Muscle of leg (tissue), 11 donors: ENCODE measurements around the gene TMEM50A. TPM values are rescaled to one million over a fixed set of nuclear protein-coding genes. Genes with fewer than 3 reads are reported as not detected.
"Not testable (repeated sequence)": the region's sequence is repeated elsewhere in the genome, so short reads cannot be mapped to it uniquely, and the experiment has no call there.

Experiments used
- DNase-seq: peaks from one replicate; pipeline ENCODE4 v3.0.0; 2013
- H3K27ac ChIP-seq: one replicate; pipeline ENCODE4 v1.5.1; 2013; ENCODE audit warnings: mild to moderate bottlenecking, low read length, control low read depth
- H3K27me3 ChIP-seq: one replicate; pipeline ENCODE4 v1.6.1; 2013; ENCODE audit warnings: low read length; ENCODE audit not compliant: control insufficient read depth, insufficient read depth
- H3K36me3 ChIP-seq: one replicate; pipeline ENCODE4 v1.6.1; 2013; ENCODE audit warnings: low read length; ENCODE audit not compliant: control insufficient read depth, insufficient read depth
- H3K4me1 ChIP-seq: one replicate; pipeline ENCODE4 v1.6.1; 2013; ENCODE audit warnings: low read length; ENCODE audit not compliant: control insufficient read depth, insufficient read depth
- H3K4me3 ChIP-seq: one replicate; pipeline ENCODE4 v1.5.1; 2013; ENCODE audit warnings: low read length, control low read depth
- H3K9me3 ChIP-seq: replicated peaks from 2 replicates; pipeline ENCODE4 v1.6.1; 2013; ENCODE audit warnings: low read depth, low read length; ENCODE audit not compliant: control insufficient read depth
- WGBS: methylation state at CpG from one replicate; pipeline ENCODE4 v1.1.5; 2013; ENCODE audit warnings: missing lambda C conversion rate; ENCODE audit not compliant: insufficient coverage; 5-methylcytosine and 5-hydroxymethylcytosine counted together
- polyA plus RNA-seq, 8 donors: library from polyadenylated mRNA; unstranded; fragments of 120-200 nt; gene quantifications; one replicate each; pipeline versions ENCODE4 v1.2.1 to v1.2.3, GENCODE V29; 2013; ENCODE audit warnings: inconsistent platforms in 1 of 8, low replicate concordance in 1 of 8; ENCODE audit not compliant: insufficient read length in 8 of 8, insufficient read depth in 1 of 8
- total RNA-seq: library from RNA; stranded (reverse); fragments of 120-200 nt; gene quantifications from one replicate; pipeline ENCODE4 v1.2.4, GENCODE V29; 2013

TMEM50A gene
- total and polyA plus RNA-seq, 9 donors = 39.2 to 86.2 (median 64.0) TPM

DNA sequence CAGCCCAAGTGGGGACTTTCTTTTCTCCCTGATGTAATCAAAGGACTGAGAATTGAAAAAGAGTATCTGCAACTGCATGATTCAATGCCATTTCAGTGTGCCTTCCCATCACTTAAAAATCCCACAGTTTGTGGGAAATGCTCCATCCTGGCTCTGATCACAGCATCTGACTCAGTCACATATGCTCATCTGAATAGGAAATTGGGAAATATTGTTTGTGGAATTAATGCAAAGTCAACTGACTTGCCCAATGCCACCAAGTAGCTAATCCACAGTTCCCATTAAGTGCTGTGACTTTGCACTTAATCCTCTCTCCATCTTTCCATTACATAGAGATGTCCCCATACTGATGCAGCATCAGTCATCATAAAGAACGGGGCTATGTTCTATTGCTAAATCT lies 45.0 kb downstream of the TMEM50A start:
- not testable (repeated sequence) for H3K36me3 ChIP-seq, H3K27ac ChIP-seq, H3K4me1 ChIP-seq, H3K27me3 ChIP-seq, DNase-seq, H3K4me3 ChIP-seq, H3K9me3 ChIP-seq
- WGBS = no CpG with 5 or more reads among the region's 1 CpG

DNA sequence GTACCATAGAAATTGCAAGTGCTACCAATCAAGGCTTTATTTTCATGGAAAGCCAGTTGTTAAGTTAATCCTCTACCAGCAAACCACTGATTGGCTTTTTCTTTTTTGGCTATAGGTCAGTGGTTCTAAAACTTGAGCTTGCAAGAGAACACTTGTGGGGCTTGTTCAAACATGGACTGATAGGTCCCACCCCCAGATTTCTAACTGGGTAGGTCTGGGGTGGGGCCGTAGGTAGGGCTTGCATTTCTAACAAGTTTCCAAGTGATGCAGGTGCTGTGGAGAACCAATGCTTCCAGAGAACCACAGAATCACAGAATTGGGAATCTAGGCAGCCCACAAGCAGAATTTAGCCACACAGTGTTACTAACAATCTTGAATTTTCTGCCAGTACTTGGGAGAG lies 45.7 kb downstream of the TMEM50A start:
- H3K4me3 ChIP-seq, H3K27me3 ChIP-seq, DNase-seq, H3K4me1 ChIP-seq, H3K27ac ChIP-seq, H3K9me3 ChIP-seq, H3K36me3 ChIP-seq: not testable (repeated sequence)
- WGBS = no CpG with 5 or more reads among the region's 1 CpG

- no CpG with 5 or more reads among the region's 4 CpGs for WGBS
- not testable (repeated sequence) for H3K27ac ChIP-seq, H3K27me3 ChIP-seq, H3K9me3 ChIP-seq, H3K36me3 ChIP-seq, H3K4me1 ChIP-seq, H3K4me3 ChIP-seq, DNase-seq
These were observed 49.0 kb downstream of the TMEM50A start for GRCh38 chr1:25387096-25387495.

DNA sequence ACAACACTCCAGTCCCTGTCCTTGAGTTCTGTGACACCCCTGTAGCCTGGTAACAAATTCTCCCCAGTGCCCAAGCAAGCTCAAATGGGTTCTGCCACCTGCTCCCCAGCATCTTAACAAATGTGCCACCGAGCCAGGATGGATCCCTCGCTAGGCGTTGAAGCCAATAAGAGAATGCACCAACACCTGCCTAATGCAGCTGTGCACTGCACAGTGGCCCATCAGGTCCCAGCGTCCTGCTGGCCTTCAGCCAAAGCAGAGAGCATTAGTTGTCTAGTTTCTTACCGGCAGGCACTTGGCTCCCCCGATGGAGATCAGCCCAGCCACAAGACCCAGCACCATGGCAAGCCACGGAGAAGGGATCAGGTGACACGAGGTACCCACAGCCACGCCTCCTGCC lies 50.6 kb downstream of the TMEM50A start:
- not testable (repeated sequence) for H3K4me1 ChIP-seq, H3K9me3 ChIP-seq, DNase-seq, H3K27me3 ChIP-seq, H3K27ac ChIP-seq, H3K4me3 ChIP-seq, H3K36me3 ChIP-seq
- 76% methylated on average over 3 of the region's 9 CpGs for WGBS

DNA sequence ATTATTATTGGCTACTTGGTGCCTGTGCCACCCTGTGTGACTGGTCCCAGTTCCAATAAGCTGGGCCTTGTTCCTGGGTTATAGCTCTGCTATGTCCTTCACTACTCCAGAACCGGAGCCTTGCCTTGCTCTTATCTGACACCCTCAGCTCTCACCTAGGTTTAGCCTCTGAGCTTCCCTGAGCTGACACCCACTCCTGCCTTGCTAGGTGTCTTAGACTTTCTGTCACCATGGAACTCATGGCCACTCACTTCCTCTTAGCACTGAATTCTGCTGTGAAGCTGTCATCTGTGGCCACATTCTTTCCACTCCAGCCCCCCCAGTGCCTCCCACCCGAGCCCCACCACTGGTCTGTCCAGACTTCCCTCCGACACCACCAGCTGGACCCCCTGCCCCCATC lies 51.6 kb downstream of the TMEM50A start:
- H3K27me3 ChIP-seq, DNase-seq, H3K4me3 ChIP-seq, H3K27ac ChIP-seq, H3K4me1 ChIP-seq, H3K9me3 ChIP-seq, H3K36me3 ChIP-seq: not testable (repeated sequence)
- WGBS = 49% methylated on average over 3 of the region's 3 CpGs

- Histone ChIP-seq H3K4me3 (no peak overlapping the region), H3K9me3 (no peaks in the 10 kb centered on the region), H3K36me3 (no peaks in the 10 kb centered on the region), H3K27ac (no peak overlapping the region), H3K4me1 (no peaks in the 10 kb centered on the region), H3K27me3 (no peaks in the 10 kb centered on the region)
- WGBS = 100% methylated on average over 1 of the region's 6 CpGs
- no peak for DNase-seq
These were observed 54.7 kb downstream of the TMEM50A start for GRCh38 chr1:25392841-25393240.

DNA sequence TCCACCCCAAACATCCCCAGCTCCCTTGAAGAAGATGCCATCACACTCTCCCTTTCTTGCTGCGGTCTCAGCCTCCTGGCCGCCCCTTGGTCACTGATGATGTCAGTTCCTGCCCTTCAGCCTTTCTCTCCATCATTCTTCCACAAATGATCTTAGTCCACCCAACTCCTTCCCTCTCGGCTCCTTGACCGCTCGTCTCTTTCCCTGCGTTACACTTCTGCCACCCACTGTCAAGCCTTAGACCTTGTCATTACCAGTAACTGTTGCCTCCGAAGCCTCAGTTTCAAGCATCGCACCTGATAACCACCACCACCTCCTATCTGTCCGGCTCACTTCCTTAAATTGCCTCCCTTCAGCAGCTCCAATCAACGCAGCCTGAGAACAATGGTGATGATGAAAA lies 59.4 kb downstream of the TMEM50A start:
- H3K36me3 ChIP-seq, H3K27ac ChIP-seq, H3K9me3 ChIP-seq, DNase-seq, H3K4me1 ChIP-seq, H3K27me3 ChIP-seq, H3K4me3 ChIP-seq: not testable (repeated sequence)
- WGBS = no CpG with 5 or more reads among the region's 10 CpGs

DNA sequence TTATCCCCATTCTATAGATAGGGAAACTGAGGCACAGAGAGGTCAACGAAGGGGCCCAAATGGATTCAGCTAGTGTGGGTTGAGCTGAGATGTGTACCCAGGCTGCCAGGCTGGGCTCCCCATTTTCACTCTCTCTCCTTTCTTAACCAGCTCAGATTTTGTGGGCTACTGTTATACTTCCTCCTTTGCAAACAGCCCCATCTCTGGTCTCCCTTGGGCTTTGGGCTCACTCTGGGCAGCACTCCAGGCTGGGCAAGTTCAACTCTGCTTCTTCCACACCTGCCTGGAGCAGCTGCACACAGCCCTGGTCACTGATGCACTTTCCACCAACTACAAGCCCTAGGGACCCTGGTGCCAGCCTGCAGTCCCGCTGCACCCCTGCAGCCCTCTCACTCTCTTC lies 59.9 kb downstream of the TMEM50A start:
- not testable (repeated sequence) for H3K4me1 ChIP-seq, DNase-seq, H3K4me3 ChIP-seq, H3K36me3 ChIP-seq, H3K9me3 ChIP-seq, H3K27me3 ChIP-seq, H3K27ac ChIP-seq
- no CpG with 5 or more reads among the region's 2 CpGs for WGBS

DNA sequence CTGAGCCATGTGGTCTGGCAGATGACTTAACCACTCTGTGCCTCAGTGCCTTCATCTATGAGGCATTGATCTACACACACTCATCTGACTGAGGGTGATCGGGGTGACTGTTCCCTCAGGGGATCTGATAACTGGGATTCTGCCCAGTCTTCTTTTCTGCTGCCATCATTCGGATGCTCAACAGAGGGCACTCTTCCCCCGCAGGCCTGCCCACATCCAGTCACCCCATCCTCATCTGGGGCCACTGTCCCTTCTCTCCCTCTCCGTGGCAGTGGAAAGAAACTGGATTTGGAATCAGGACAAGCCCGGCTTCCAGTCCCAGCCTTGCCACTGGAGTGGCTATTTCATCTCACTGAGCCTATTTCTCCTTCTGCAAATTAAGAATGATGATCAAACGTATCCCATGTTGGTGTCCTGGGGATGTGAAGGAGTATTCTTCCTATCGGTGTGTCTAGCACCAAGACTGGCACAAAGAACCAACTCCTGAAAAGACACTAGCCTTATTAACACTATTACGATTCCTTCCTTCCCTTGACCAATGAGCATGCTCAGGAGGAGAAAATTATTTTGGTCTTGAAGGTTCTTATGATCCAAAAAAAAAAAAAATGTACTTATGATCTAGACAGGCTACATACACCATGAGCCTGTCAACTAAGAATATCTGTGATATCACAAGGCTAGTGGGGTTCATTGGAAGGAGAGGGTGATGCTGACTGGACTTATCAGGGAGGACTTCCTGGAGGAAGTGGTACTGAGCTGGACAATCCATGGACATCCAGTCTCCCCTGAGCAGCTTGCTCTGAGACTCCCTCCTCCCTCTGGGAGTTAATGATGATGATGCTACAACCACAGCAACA lies 65.0 kb downstream of the TMEM50A start:
- H3K4me3 ChIP-seq, H3K27ac ChIP-seq, H3K4me1 ChIP-seq, DNase-seq, H3K36me3 ChIP-seq, H3K9me3 ChIP-seq, H3K27me3 ChIP-seq: not testable (repeated sequence)
- WGBS = no CpG with 5 or more reads among the region's 8 CpGs

DNA sequence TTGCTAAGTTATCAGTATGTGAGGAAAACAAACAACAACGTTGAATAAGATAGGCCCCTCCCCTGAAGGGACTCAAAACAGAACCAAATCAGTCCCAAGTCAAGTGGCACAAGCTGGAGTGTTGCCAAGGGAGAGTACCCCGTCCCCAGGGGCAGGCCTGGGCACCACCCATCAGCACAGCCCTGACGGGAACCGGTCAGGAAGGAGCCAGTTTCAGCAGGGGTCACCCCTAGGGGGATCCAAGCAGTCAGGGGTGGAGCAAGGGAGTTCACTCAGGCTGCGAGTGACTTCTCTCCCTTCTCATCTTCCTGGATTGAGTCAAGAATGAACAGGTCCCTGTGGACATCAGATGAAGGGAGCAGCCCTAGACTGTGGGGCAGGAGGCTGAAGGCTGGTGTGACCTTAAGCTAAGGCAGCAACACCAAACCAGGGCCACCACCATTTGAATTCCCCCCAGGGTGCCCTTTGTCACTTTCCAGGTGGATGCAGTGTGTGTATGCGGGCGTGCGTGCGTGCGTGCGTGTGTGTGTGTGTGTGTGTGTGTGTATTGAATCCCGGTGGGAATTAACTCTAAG lies 67.7 kb downstream of the TMEM50A start:
- not testable (repeated sequence) for H3K4me3 ChIP-seq, DNase-seq, H3K27me3 ChIP-seq, H3K36me3 ChIP-seq, H3K9me3 ChIP-seq, H3K4me1 ChIP-seq, H3K27ac ChIP-seq
- no CpG with 5 or more reads among the region's 12 CpGs for WGBS
